ENCODE data around the gene C11orf71.

C11orf71 gene

DNA sequence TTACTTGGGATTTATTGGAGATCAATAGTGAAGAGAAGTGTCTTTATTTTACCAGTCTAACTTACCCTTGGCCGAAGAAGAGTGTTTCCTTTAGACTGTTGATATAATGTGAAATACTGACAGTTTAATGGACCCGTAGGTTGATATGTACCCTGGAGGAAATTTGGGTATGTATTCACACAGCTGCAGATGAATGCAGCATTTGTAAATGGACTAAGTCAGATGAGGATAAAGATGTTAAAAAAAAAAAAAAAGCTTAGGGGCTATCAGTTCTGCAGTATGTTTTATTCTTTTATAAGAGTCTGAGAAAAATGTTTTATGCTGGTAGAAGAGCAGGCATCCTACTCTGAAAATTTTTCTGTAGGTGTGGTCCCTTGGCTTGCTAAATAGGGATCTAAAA is 41.6 kb upstream of the C11orf71 start:
- H3K4me3 ChIP-seq (ENCODE audit: low read depth, low read length): no peak overlapping the region
- TF ChIP-seq, protein P1, sequence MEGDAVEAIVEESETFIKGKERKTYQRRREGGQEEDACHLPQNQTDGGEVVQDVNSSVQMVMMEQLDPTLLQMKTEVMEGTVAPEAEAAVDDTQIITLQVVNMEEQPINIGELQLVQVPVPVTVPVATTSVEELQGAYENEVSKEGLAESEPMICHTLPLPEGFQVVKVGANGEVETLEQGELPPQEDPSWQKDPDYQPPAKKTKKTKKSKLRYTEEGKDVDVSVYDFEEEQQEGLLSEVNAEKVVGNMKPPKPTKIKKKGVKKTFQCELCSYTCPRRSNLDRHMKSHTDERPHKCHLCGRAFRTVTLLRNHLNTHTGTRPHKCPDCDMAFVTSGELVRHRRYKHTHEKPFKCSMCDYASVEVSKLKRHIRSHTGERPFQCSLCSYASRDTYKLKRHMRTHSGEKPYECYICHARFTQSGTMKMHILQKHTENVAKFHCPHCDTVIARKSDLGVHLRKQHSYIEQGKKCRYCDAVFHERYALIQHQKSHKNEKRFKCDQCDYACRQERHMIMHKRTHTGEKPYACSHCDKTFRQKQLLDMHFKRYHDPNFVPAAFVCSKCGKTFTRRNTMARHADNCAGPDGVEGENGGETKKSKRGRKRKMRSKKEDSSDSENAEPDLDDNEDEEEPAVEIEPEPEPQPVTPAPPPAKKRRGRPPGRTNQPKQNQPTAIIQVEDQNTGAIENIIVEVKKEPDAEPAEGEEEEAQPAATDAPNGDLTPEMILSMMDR (IDR thresholded peaks at IDR 0.05; ENCODE audit: low read depth, low read length, missing control alignments): no peak
- DNase-seq (ENCODE audit: low read depth): no peak

DNA sequence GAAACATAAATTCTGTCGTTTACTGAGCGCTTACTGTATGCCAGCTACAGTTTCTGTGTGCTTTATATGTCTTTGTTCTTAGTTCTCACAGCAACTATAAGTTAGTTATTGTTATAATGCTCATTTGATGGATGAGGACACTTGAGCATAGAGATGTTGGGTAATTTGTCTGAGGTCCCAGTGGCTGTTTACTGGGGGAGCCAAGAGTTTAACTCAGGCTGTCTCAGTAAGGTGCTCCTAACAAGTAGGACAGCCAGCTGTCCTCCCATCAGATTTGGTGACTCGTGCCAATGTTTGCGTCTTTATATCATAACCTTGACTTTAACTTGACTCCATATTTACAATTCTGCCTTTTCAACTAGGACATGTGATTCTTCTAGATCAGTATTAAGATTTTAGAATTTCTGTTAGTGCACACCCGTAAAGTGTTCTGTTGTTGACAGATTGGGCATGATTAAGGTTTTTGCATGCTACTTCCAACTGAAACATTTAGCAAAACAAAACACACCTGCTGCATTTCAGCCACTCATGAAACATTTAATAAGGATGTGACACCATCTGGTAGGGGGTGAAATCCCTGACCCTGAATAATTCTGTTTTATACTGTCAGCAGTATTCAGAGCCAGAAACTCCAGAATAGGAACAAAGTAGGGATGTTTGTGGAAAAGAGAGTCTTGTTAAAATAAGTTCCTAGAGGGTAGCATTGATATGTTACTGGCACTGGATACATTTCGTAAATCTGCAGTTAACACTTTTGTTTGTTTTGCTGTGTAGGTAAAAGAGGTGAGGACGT is 40.9 kb upstream of the C11orf71 start:
- DNase-seq (ENCODE audit: low read depth): no peak
- H3K4me3 ChIP-seq (ENCODE audit: low read depth, low read length): no peak overlapping the region

DNA sequence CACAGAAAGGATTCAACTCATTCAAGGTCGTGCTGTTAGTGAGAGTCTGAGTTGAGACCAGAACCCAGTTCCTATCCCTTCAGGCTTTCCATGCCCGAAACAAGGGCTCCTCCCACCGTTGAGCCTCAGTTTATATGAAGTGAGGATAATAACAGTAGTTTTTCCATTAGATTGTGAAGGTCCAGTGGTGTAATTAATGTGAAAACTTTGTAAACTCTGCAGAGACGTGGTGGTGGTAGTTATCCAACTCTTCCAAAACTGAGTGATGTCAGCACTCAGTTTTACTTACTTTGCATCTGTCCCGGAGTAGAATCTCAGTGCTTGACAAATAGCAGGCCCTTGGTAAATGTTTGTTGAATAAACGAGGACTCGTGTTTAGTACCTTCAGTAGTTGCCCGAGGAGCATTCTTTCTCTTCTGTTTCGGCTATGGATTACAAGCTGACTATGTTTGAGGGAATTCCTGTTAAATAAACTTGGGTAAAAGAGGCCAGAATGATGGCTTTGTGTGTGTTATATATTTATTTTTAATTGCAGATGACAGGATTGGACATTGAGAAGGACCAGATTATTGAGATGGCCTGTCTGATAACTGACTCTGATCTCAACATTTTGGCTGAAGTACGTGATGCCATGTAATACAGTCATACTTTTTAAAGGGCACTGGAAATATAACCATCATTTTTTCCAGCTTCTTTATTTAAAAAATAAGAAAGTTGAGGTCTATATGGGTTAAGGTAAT is 40.0 kb upstream of the C11orf71 start:
- H3K4me3 ChIP-seq (ENCODE audit: low read depth, low read length): peak overlapping the region; percentile 97
- TF ChIP-seq, protein P1 (IDR thresholded peaks at IDR 0.05; ENCODE audit: low read depth, low read length, missing control alignments): no peak
- DNase-seq (ENCODE audit: low read depth): no peak

More for the DNA sequence above, 40.9 kb upstream of the C11orf71 start:
- TF ChIP-seq, protein P1 (IDR thresholded peaks at IDR 0.05; ENCODE audit: low read depth, low read length, missing control alignments): no peak

DNA sequence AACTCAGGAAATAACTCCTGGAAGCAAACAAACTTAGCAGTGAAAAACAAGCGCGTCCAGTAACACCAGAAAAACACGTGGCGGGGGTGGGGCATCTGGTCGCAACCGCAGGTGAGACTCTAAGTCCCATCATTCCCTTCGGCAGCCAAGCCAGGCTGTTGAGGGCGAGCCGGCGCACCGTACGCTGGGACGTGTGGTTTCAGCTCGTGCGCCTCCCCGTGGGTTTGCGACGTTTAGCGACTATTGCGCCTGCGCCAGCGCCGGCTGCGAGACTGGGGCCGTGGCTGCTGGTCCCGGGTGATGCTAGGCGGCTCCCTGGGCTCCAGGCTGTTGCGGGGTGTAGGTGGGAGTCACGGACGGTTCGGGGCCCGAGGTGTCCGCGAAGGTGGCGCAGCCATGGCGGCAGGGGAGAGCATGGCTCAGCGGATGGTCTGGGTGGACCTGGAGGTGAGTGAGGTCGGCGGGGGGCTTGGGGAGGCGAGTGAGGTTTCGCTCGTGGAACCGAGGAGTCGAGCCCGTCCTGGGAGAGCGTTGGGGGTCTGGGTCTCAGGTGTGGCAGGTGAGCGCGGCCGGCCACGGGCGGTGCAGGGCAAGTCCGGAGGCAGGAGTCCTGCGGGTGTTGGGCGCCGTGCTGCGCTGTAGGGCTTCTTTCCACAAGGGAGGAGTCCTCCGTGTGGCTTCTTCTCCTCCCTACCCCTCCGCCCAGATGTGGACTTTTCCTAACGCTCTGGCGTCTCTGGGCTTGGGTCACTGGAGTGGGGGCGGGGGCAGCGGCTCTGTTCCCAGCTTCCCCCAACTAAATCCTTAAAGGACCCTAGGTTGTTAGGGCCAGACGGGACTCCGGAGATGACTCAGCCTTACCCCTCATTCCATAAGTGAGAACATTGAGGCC is 39.2 kb upstream of the C11orf71 start, which contains the start of gene REXO2:
REXO2 (plus strand) TSS at position 239 of the 892 bp plus-strand sequence; CDS start at position 301, 62 bp downstream.
- peak within 1 kb of the TSS; percentile 97 for H3K4me3 ChIP-seq (ENCODE audit: low read depth, low read length)
- TF ChIP-seq, protein P1 (IDR thresholded peaks at IDR 0.05; ENCODE audit: low read depth, low read length, missing control alignments): peak; percentile 37
- DNase-seq (ENCODE audit: low read depth): peak; percentile 87

DNA sequence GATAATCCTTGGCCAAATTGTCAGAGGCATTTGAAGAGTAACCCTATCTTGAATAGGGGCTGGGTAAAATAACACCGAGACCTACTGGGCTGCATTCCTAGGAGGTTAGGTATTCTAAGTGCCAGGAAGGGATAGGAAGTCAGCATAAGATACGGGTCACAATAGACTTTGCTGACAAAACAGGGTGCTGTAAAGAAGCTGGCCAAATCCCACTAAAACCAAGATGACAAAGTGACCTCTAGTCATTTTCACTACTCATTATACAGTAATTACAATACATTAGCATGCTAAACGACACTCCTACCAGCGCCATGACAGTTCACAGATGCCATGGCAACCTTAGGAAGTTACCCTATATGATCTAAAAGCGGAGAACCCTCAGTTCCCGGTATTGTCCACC is 38.0 kb upstream of the C11orf71 start:
- DNase-seq (ENCODE audit: low read depth): no peak
- TF ChIP-seq, protein P1 (IDR thresholded peaks at IDR 0.05; ENCODE audit: low read depth, low read length, missing control alignments): no peak
- no peak overlapping the region for H3K4me3 ChIP-seq (ENCODE audit: low read depth, low read length)

DNA sequence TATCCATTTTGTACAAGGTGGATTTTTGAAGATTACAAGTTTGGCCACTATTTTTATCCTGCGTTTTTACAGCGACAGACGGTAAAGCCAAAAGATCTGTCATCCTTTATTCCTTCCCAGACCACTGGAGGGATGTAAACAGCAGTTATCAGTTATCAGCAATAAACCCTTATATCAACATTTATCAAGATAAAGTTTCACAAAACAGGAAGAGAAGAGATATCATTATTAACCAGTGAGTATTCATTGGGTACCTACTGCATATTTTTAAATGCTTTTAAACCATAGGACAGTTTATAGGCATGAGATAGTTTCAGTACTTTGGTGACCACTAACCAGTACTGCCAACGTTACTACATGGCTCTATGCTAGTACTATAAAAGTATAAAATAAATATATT is 33.1 kb upstream of the C11orf71 start:
- DNase-seq (ENCODE audit: low read depth): no peak
- TF ChIP-seq, protein P1 (IDR thresholded peaks at IDR 0.05; ENCODE audit: low read depth, low read length, missing control alignments): no peak
- no peak overlapping the region for H3K4me3 ChIP-seq (ENCODE audit: low read depth, low read length)

Data from GM12864 (cell line).